AG04450 (cell line): Measurements from ENCODE around the gene NRG2. TPM values are rescaled to one million over a fixed set of nuclear protein-coding genes. Genes with fewer than 3 reads are reported as not detected.

Experiments used
- CTCF ChIA-PET: fragments of 300-600, 350-600 bp; formaldehyde crosslinking; extraction: SDS; loops from one replicate; lab custom pipeline; 2022; ENCODE audit warnings: antibody characterized with exemption, inconsistent platforms; lab: Charles Lee
- POLR2A ChIA-PET: fragments of 350-600 bp; formaldehyde crosslinking; extraction: SDS; loops from one replicate; lab custom pipeline; 2021; ENCODE audit warnings: antibody characterized with exemption, inconsistent platforms; lab: Yijun Ruan, JAX
- DNase-seq: peaks from one replicate; pipeline ENCODE4 v3.0.0-alpha.2; 2011; ENCODE audit warnings: low read depth, low spot score
- H3K27ac ChIP-seq: one replicate; pipeline ENCODE4 v1.5.1; 2012; ENCODE audit warnings: low read depth, low read length, control low read depth
- H3K27me3 ChIP-seq: one replicate; pipeline ENCODE4 v1.6.0; 2012; ENCODE audit warnings: low read length; ENCODE audit not compliant: control insufficient read depth, insufficient read depth
- H3K4me3 ChIP-seq: 2 replicates; pipeline ENCODE4 v1.5.1; 2011; ENCODE audit warnings: mild to moderate bottlenecking, low read depth, low read length, control low read depth
- H3K9me3 ChIP-seq: 2 replicates; pipeline ENCODE4 v1.5.1; 2012; ENCODE audit warnings: low read length; ENCODE audit not compliant: control insufficient read depth, insufficient read depth
- CTCF ChIP-seq: IDR thresholded peaks from 2 replicates; pipeline ENCODE4 v1.5.1; 2011; ENCODE audit warnings: low read depth, low read length, control low read depth, inconsistent platforms
- polyA plus RNA-seq: library from polyadenylated mRNA; depleted of rRNA; stranded (reverse); fragments of >200 nt; gene quantifications from 2 replicates; pipeline ENCODE4 v1.2.3, GENCODE V29; 2011

Gene NRG2
- polyA plus RNA-seq, 1 experiment, result 0.02 TPM

- TF ChIP-seq CTCF, result no peak
- ChIA-PET CTCF (no interaction called here), POLR2A (no interaction called here)
- H3K27me3 ChIP-seq, result peaks cover 4% of the 10 kb centered on the region
- no peak for DNase-seq
- no peak overlapping the region for H3K4me3 ChIP-seq
- no peaks in the 10 kb centered on the region for H3K9me3 ChIP-seq
- H3K27ac ChIP-seq, result no peak overlapping the region
Measured at GRCh38 chr5:139947727-139948126, 95.4 kb downstream of the NRG2 start.

GRCh38 chr5:139946440-139946839 is 96.7 kb downstream of the NRG2 start:
- Histone ChIP-seq H3K4me3 (no peak overlapping the region), H3K27ac (no peak overlapping the region), H3K27me3 (peaks cover 4% of the 10 kb centered on the region), H3K9me3 (no peaks in the 10 kb centered on the region)
- POLR2A ChIA-PET, result no interaction called here
- TF ChIP-seq CTCF, result no peak
- no peak for DNase-seq
- CTCF ChIA-PET, result interaction anchor here (0.7 kb wide), 1 partner anchor 146 kb away, joined by 3 read pairs; no protein-coding TSS in a partner anchor

GRCh38 chr5:139946006-139946405 is 97.1 kb downstream of the NRG2 start:
- Histone ChIP-seq H3K27me3 (peaks cover 4% of the 10 kb centered on the region), H3K27ac (no peak overlapping the region), H3K9me3 (no peaks in the 10 kb centered on the region), H3K4me3 (no peak overlapping the region)
- ChIA-PET CTCF (interaction anchor here (0.7 kb wide), 1 partner anchor 145 kb away, joined by 3 read pairs; no protein-coding TSS in a partner anchor), POLR2A (no interaction called here)
- no peak for DNase-seq
- TF ChIP-seq CTCF, result no peak

- CTCF ChIA-PET, result interaction anchor here (1.2 to 1.8 kb wide), 2 partner anchors 27 to 155 kb away, joined by 3 to 9 read pairs; no protein-coding TSS in a partner anchor
- Histone ChIP-seq H3K9me3 (no peaks in the 10 kb centered on the region), H3K27me3 (peaks cover 4% of the 10 kb centered on the region), H3K27ac (no peak overlapping the region), H3K4me3 (no peak overlapping the region)
- no peak for TF ChIP-seq CTCF
- DNase-seq, result no peak
- POLR2A ChIA-PET, result no interaction called here
Measured at GRCh38 chr5:139942243-139942642, 100.9 kb downstream of the NRG2 start.

GRCh38 chr5:139930406-139930805 is 112.7 kb downstream of the NRG2 start:
- CTCF ChIA-PET, result interaction anchor here (0.5 kb wide), 1 partner anchor 1526 kb away, joined by 5 read pairs; no protein-coding TSS in a partner anchor
- POLR2A ChIA-PET, result no interaction called here

More at GRCh38 chr5:139930406-139930805, 112.7 kb downstream of the NRG2 start:
- no peak for DNase-seq
- H3K27me3 ChIP-seq, result peaks cover under 1% of the 10 kb centered on the region
- no peak overlapping the region for H3K27ac ChIP-seq
- no peak overlapping the region for H3K4me3 ChIP-seq
- no peak for TF ChIP-seq CTCF
- H3K9me3 ChIP-seq, result no peaks in the 10 kb centered on the region
